GM18867 (cell line): ENCODE measurements around the gene NUP93.
A peak's percentile ranks its signal among the peaks of the same experiment; 100 is the strongest.
"Not testable (repeated sequence)": the region's sequence is repeated elsewhere in the genome, so short reads cannot be mapped to it uniquely, and the experiment has no call there.

Experiments used
- ATAC-seq: cut with Tn5 transposase; IDR thresholded peaks from one replicate; pipeline ENCODE4 v1.9.1; 2021; ENCODE audit warnings: mild to moderate bottlenecking, moderate library complexity; ENCODE audit not compliant: unreplicated experiment

The NUP93 gene

DNA sequence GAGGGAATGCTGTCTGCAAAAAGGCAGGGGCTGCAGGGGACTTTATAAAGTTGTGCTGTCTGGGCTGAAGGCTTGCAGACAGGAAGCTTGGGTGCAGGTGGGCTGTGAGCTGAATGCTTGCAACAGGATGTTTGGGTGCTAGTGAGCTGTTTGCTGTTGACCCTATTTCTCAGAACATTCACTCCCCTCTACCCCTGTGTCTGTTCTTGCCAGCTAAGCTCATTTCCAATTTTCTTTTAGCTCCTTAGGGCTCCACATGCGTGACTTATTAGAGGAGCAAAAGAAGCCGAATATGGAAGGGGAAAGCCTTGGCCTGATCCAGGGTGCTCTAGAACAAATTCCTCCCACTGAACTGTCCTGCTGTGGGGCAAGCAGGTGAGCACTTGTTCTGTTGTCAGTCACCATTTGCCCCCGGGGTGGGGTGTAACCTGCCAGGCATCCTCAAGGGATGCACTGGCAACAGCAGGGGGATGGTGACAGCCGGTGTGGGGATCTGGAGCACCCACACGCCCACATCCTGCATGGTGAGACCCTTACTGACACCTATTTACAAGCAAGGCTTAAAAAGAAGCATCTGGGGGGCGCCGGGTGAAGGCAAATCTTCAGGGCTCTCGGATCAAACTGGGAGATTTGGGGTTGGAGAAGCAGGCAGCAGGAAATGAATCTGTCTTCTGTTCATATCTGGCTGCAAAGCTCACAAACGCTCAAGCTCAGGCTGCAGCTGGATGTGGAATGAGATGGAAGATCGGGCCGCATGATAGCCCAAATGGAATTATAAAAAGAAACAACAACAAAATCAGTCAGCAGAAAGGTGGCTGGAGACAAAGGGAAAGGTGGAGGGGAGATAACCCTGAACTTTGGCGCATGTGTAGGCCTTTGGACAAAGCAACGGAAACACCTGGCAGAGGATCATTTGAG, 21.1 kb upstream of the NUP93 start:
- no peak for ATAC-seq

GRCh38 chr16:56709443-56710040, 20.4 kb upstream of the NUP93 start:
- no peak for ATAC-seq

- ATAC-seq: no peak
These were observed 19.7 kb upstream of the NUP93 start for GRCh38 chr16:56710181-56710737.

DNA sequence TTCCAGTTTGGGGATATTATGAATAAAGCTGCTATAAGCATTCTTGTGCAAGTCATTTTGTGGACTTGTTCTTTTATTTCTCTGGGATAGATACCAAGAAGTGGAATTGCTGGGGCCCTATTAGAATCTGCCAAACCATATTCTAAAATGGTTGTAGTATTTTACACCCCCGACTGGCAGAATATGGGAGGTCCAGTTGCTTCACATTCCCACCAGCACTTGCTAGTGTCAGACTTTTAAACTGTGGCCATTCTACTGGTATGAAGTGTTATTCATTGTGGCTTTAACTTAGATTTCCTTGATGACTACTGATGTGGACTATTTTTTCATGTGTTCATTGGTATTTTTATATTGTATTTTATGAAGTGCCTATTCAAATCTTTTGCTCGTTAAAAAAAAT, 18.1 kb upstream of the NUP93 start:
- no peak for ATAC-seq

DNA sequence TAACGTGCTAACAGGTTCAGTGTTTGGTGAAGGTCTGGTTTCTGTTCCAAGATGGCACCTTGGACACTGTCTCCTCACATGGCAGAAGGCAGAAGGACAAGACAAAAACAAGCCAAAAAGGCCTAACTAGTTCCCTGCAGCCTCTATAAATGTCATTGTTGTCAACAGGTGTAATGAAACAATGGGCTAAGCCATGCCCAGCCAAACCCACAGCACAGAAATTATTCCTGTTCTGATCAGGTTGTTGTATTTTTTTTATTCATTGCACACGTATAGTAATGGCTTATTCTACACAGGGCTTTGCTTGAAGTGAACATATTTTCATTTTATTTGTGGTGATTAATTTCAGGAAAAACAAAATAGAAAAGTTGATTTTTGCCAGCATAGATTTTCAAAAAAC, 16.1 kb upstream of the NUP93 start:
- ATAC-seq: no peak

DNA sequence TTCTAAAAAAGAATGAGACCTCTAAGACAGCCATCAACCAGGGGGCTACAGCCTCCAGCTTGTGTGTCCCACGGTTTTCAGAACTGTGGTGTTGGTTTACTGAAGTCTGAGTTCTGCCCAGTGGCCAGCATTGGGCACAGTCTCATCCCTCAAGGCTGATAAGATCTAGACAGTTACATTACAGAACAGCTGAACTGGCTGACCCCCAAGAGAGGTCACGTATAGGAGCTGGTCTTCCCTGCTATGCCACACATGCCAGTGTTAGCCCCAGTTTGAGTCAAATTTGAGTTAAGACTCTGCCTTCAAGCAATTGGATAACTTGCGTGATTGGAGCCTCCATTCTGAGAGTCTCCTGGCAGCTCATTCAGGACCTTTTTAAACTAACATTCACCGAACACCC, 14.8 kb upstream of the NUP93 start:
- ATAC-seq: no peak

DNA sequence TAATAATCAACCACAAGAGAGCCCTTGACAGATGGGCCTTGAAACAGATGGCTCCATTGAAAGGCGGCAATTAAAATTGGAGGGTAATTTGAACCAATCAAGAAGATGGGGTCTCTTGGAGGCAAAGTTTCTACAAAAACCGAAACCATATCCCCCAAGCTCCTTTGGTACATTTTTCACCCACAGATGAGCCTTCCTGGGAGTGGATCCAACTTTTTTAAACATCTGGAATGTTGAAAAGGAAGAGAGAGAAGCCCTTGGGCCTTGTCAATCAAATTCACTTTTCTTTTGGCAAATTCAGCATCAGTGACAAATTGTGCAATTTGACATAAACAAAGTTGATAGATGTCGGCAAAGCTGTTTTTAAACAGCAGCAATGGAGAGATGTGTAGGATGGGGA, 13.2 kb upstream of the NUP93 start:
- ATAC-seq: no peak

DNA sequence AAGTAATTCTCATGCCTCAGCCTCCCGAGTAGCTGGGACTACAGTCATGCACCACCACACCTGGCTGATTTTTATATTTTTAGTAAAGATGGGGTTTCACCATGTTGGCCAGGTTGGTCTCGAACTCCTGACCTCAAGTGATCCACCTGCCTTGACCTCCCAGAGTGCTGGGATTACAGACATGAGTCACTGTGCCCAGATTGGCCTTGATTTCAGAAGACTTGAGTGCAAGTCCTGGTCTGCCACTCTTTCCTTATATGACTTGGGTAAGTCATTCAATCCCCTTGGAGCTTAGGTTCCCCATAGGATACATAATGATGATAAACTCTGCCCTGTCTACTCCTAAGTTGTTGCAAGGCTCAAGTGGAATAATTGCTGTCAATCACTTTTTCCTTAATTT, 12.4 kb upstream of the NUP93 start:
- not testable (repeated sequence) for ATAC-seq

GRCh38 chr16:56722200-56722842, 7.6 kb upstream of the NUP93 start:
- ATAC-seq: no peak

GRCh38 chr16:56724191-56724590, 5.7 kb upstream of the NUP93 start:
- no peak for ATAC-seq

GRCh38 chr16:56726283-56726682, 3.6 kb upstream of the NUP93 start:
- ATAC-seq: no peak

GRCh38 chr16:56726926-56727325, 3.0 kb upstream of the NUP93 start:
- no peak for ATAC-seq

GRCh38 chr16:56728027-56728426, 1.9 kb upstream of the NUP93 start:
- ATAC-seq: no peak

GRCh38 chr16:56728980-56729734, 772 bp upstream of the NUP93 start:
- ATAC-seq: no peak

- ATAC-seq: peak; percentile 28
These were observed 2.4 kb downstream of the NUP93 start for GRCh38 chr16:56732366-56732765.

DNA sequence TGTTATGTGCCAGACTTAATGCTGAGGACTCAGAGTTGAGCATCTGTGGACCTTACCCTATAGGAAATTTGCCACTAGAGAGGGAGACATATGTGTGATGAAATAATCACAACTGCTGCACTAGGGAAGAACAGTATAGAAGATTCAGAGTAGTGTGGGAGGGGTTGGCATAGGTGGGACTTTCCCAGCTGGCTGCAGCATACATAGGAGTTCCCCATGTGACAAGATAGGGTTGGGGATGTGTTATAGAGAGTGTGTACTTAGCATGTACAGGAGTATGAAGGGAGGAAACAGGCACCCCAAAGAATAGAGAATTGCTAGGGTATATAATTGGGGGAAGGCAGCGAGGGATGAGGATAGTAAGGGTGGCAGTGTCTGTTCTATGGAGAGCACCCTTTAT, 2.9 kb downstream of the NUP93 start:
- no peak for ATAC-seq

- ATAC-seq: no peak
These were observed 4.5 kb downstream of the NUP93 start for GRCh38 chr16:56734429-56734828.

- no peak for ATAC-seq
These were observed 6.5 kb downstream of the NUP93 start for GRCh38 chr16:56736476-56736875.

DNA sequence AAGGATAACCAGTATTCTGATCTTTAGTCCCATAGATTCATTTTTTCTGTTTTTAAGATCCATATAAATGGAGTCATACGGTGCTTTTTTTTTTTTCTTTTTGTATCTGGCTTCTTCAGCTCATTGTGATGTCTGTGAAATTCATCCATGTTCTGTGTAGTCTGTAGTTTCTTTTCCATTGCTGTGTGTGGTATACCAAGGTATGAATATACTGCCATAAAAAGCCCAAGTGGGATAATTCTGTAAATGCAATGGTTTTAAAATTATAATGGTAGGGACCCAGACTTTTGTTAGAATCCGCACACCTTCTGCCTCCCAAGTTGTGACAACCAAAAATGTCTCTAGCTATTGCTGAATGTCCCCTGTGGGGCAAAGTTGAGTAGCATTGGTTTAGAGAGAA, 7.6 kb downstream of the NUP93 start:
- no peak for ATAC-seq

DNA sequence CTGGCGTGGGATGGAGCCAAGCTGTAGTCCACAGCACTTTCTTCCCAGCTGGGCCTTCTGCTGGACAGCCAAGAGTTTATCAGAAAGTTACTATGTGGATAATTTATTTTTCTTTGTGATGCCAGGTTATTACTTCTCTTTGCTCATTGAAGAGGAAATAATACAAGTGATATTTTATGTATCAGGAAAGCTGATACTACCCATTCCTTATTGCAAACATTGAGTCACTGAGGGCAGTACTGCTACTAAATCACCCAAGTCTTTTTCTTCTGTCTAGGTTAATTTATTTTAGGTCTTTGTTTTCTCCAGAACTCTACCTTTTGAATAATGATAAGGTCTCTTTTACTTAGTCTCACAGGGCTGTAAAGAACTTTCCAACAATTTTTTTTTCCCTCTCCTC, 8.3 kb downstream of the NUP93 start:
- no peak for ATAC-seq

DNA sequence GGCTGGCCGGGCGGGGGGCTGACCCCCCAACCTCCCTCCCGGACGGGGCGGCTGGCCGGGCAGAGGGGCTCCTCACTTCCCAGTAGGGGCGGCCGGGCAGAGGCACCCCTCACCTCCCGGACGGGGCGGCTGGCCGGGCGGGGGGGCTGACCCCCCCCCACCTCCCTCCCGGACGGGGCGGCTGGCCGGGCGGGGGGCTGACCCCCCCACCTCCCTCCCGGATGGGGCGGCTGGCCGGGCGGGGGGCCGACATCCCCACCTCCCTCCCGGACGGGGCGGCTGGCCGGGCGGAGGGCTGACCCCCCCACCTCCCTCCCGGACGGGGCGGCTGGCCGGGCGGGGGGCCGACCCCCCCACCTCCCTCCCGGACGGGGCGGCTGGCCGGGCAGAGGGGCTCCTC, 9.4 kb downstream of the NUP93 start:
- ATAC-seq: not testable (repeated sequence)
